GM18867 (cell line): ENCODE data around the gene VPS26A.
"Not testable (repeated sequence)": the region's sequence is repeated elsewhere in the genome, so short reads cannot be mapped to it uniquely, and the experiment has no call there.

Source experiments
- ATAC-seq: cut with Tn5 transposase; IDR thresholded peaks from one replicate; pipeline ENCODE4 v1.9.1; 2021; ENCODE audit warnings: mild to moderate bottlenecking, moderate library complexity; ENCODE audit not compliant: unreplicated experiment

Gene VPS26A

GRCh38 chr10:69172241-69172982 is 48.4 kb downstream of the VPS26A start:
- no peak for ATAC-seq

GRCh38 chr10:69175326-69175725 is 51.3 kb downstream of the VPS26A start:
- not testable (repeated sequence) for ATAC-seq

- ATAC-seq = no peak
Measured at GRCh38 chr10:69176823-69177222, 52.8 kb downstream of the VPS26A start.

GRCh38 chr10:69179089-69179742 is 55.2 kb downstream of the VPS26A start:
- peak; percentile 24 for ATAC-seq

- peak; percentile 82 for ATAC-seq
Measured at GRCh38 chr10:69179743-69180524, 56.0 kb downstream of the VPS26A start, which contains the start of gene SUPV3L1. Gene SUPV3L1 (plus strand): TSS chr10:69180234. CDS start chr10:69180292, 58 bp downstream.

GRCh38 chr10:69180525-69181204 is 56.7 kb downstream of the VPS26A start:
- ATAC-seq = no peak

DNA sequence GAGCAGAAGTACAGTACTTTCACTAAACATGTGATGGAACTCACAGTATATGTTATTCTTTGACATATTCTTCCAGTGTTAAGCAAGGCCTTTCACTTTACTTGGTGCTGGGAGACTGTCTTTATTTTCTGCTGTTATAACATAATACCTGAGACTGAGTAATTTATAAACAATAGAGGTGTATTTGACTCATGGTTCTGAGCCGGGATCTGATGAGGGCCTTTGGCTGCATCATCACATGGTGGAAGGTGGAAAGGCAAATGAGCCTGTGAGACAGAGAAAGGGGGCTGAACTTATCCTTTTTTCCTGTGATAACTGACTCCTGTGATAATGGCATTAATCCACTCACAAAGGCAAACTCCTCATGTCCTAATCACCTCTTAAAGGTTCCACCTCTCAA is 57.5 kb downstream of the VPS26A start:
- no peak for ATAC-seq

DNA sequence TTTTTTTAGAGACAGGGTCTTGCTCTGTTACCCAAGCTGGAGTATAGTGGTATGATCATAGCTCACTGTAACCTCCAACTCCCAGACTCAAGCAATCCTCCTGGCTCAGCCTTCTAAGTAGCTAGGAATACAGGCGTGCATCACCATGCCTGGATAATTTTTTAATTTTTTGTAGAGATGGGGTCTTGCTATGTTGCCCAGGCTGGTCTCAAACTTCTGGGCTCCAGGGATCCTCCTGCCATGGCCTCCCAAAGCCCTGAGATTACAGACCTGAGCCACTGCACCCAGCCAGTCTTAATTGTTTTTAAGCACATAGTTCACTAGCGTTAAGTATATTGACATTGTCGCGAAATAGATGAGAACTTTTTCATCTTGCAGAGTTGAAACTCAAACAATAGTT is 58.0 kb downstream of the VPS26A start:
- no peak for ATAC-seq

DNA sequence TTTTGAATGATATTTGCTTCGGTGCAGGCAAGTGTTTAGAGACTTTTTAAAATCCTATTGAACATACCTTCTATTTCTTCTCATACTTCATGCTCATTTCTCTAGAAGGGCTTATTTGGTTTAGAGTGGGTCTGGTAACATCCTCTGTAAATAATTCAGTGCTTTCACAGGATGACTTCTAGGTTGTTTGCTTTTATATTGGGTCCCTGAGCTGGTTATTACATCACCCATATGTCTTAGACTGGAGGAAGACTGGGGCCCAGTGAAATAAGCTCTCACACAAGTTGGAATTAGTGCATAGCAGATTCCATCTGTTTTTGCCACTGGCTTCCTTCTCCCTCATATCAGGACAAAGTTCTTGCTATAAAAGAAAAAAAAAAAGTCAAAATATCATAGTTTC is 62.5 kb downstream of the VPS26A start:
- ATAC-seq = no peak

- ATAC-seq = no peak
Measured at GRCh38 chr10:69201045-69201444, 77.1 kb downstream of the VPS26A start.

DNA sequence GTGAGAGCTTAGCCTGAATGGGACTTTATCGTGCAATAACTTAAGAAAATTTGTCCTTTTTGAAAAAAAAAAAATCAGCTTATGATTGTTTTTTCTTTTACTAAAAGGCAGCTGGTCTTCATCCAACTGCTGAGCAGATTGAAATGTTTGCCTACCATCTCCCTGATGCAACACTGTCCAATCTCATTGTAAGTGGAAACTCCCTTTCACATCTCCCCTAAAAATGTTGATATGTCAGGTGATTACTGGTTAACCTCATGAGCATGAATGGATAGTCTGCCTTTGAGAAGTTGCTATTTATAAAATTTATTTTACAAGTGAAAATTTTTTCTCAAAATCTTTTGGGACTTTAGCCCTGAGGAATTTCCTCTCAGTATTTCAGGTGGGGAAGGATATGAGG is 78.4 kb downstream of the VPS26A start:
- no peak for ATAC-seq

- no peak for ATAC-seq
Measured at GRCh38 chr10:69208761-69209160, 84.8 kb downstream of the VPS26A start.

- no peak for ATAC-seq
Measured at GRCh38 chr10:69209787-69210484, 86.0 kb downstream of the VPS26A start.

GRCh38 chr10:69211104-69211503 is 87.1 kb downstream of the VPS26A start:
- ATAC-seq = no peak

DNA sequence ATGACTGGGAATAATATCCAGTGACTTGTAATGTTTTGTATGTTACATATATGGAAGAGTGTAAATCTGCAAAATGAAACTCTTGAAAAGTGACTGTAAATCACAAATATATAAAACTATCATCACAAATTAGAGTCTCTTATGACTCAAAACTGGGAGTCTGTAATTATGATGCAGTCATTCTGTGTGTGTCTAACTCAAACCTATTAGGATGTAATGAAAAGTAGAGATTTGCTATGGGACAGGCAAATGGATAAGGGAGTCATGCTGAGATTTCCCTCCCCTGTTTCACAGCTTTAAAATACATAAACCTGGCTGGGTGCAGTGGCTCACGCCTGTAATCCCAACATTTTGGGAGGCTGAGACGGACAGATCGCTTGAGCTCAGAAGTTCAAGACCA is 87.5 kb downstream of the VPS26A start:
- no peak for ATAC-seq

- ATAC-seq = no peak
Measured at GRCh38 chr10:69213591-69214311, 89.8 kb downstream of the VPS26A start.

DNA sequence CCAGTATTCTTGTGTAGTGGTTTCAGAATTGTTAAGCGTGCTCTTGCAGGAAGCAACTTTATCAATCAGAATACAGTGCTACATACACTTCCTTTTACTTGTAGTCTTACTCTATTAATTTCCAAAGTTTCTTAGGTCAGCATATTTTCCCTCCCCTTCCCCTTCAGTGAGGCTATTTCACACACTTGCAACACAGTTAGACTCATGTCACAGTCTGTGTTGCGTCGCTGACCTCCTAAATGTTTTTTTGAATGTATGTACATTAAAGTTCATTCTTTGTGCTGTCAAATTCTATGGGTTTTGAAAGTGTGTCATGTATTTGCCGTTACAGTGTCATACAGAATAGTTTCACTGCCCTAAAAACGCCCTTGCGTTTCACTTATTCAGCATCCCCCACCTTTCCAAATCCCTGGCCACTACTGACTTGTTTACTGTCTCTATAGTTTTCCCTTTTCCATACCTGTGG is 90.7 kb downstream of the VPS26A start:
- no peak for ATAC-seq

GRCh38 chr10:69215405-69216171 is 91.6 kb downstream of the VPS26A start:
- ATAC-seq = no peak

GRCh38 chr10:69216577-69217118 is 92.7 kb downstream of the VPS26A start:
- no peak for ATAC-seq
